HepG2 (cell line): Measurements from ENCODE around the gene SETD1B. TPM values are rescaled to one million over a fixed set of nuclear protein-coding genes. Genes with fewer than 3 reads are reported as not detected.

Source experiments
- ATAC-seq: fragments of 200-7000 bp; cut with Tn5 transposase; 3 replicates; pipeline ENCODE4 v1.9.1; 2020; ENCODE audit warnings: mild to moderate bottlenecking, moderate library complexity
- BruUV-seq: library from RNA; stranded (reverse); fragments of 400-500 nt; replicated peaks from 2 replicates; lab custom pipeline; 2021; lab: Mats Ljungman, UMichigan
- CTCF ChIA-PET: fragments of 300-600 bp; formaldehyde crosslinking; extraction: SDS; loops from one replicate; lab custom pipeline; 2021; ENCODE audit warnings: low total read pairs, inconsistent platforms, low intra/inter-chr PET ratio; lab: Yijun Ruan, JAX
- POLR2A ChIA-PET: fragments of 350-600 bp; sonication (Branson Sonifier 250); formaldehyde crosslinking; loops from one replicate; lab custom pipeline; 2020; ENCODE audit warnings: antibody characterized with exemption, inconsistent platforms; lab: Yijun Ruan, JAX
- DNase-seq: peaks from one replicate; pipeline ENCODE4 v3.0.0-alpha.2; 2015; ENCODE audit warnings: low spot score
- FAIRE-seq: peaks from 3 replicates; lab custom pipeline; 2011; peaks lifted over from hg19 to GRCh38; lab: Jason Lieb, UNC
- H2AFZ ChIP-seq: one replicate; pipeline ENCODE4 v1.6.1; 2011; ENCODE audit warnings: low read length, inconsistent platforms
- H3K27ac ChIP-seq: fragments of 300-600 bp; 3 replicates; pipeline ENCODE4 v1.8.0; 2011; ENCODE audit warnings: mixed run types, mild to moderate bottlenecking, mixed read lengths, low read length, inconsistent platforms; ENCODE audit not compliant: insufficient read depth; ENCODE audit errors: extremely low read length
- H3K27me3 ChIP-seq, 2 experiments: fragments of 200-600 bp in 1 of 2; 2 replicates in 1 of 2; 3 replicates in 1 of 2; pipeline versions ENCODE4 v1.6.0 to v1.8.0; 2011; ENCODE audit warnings: low read length in 2 of 2, mild to moderate bottlenecking in 2 of 2, moderate library complexity in 2 of 2, inconsistent platforms in 1 of 2; ENCODE audit not compliant: insufficient read depth in 2 of 2, control insufficient read depth in 1 of 2
- H3K36me3 ChIP-seq, 2 experiments: fragments of 200-600 bp in 1 of 2; replicated peaks in 1 of 2; 2 replicates in 1 of 2; 3 replicates in 1 of 2; pipeline versions ENCODE4 v1.5.1 to v1.8.0; 2011; ENCODE audit warnings: low read length in 2 of 2, inconsistent platforms in 1 of 2; ENCODE audit not compliant: insufficient read depth in 2 of 2, control insufficient read depth in 1 of 2
- H3K4me1 ChIP-seq: 2 replicates; pipeline ENCODE4 v1.5.1; 2012; ENCODE audit warnings: low read length, inconsistent platforms; ENCODE audit not compliant: insufficient read depth
- H3K4me2 ChIP-seq: 2 replicates; pipeline ENCODE4 v1.6.0; 2011; ENCODE audit warnings: low read depth, low read length, inconsistent platforms
- H3K4me3 ChIP-seq, 3 experiments: fragments of 200-600 bp in 1 of 3; sonication (generic), shearing (Covaris generic) in 1 of 3; replicated peaks in 1 of 3; 2 replicates each; pipeline ENCODE4 v1.5.1; 2011 to 2016; ENCODE audit warnings: low read length in 3 of 3, inconsistent platforms in 2 of 3, low read depth in 2 of 3, mild to moderate bottlenecking in 2 of 3, control low read depth in 1 of 3, mixed read lengths in 1 of 3; ENCODE audit not compliant: insufficient read depth in 1 of 3
- H3K79me2 ChIP-seq: one replicate; pipeline ENCODE4 v1.6.1; 2011; ENCODE audit warnings: low read length, inconsistent platforms; ENCODE audit not compliant: insufficient read depth
- H3K9ac ChIP-seq: 2 replicates; pipeline ENCODE4 v1.6.0; 2011; ENCODE audit warnings: mild to moderate bottlenecking, low read depth, low read length, inconsistent platforms; ENCODE audit not compliant: insufficient read depth
- H3K9me3 ChIP-seq: 2 replicates; pipeline ENCODE4 v1.5.1; 2012; ENCODE audit warnings: mild to moderate bottlenecking, low read length
- H4K20me1 ChIP-seq: 2 replicates; pipeline ENCODE4 v1.6.0; 2011; ENCODE audit warnings: inconsistent platforms, mild to moderate bottlenecking, low read length, moderate library complexity; ENCODE audit not compliant: insufficient read depth
- ARNT ChIP-seq: fragments of 450-650 bp; IDR thresholded peaks from 2 replicates; pipeline ENCODE4 v1.6.1; 2017
- FOSL2 ChIP-seq: sonication (generic); formaldehyde crosslinking; IDR thresholded peaks from 2 replicates; pipeline ENCODE4 v1.4.0; 2020; ENCODE audit warnings: missing genetic modification reagents
- FOXP1 ChIP-seq, 2 experiments: fragments of 450-650 bp in 1 of 2; IDR thresholded peaks; 2 replicates each; pipeline ENCODE4 v1.6.1; 2017 to 2018; ENCODE audit warnings: antibody characterized with exemption in 1 of 2
- MTF2 ChIP-seq: sonication (generic); formaldehyde crosslinking; IDR thresholded peaks from 2 replicates; pipeline ENCODE4 v1.5.0; 2020; ENCODE audit warnings: missing genetic modification reagents, borderline replicate concordance
- NR3C1 ChIP-seq: sonication (generic); formaldehyde crosslinking; IDR thresholded peaks from 2 replicates; pipeline ENCODE4 v1.4.0; 2020; ENCODE audit warnings: missing genetic modification reagents
- PITX1 ChIP-seq: sonication (generic); formaldehyde crosslinking; IDR thresholded peaks from 2 replicates; pipeline ENCODE4 v1.5.1; 2020; ENCODE audit warnings: mild to moderate bottlenecking, missing genetic modification reagents
- POGK ChIP-seq: sonication (generic); formaldehyde crosslinking; conservative IDR thresholded peaks from 2 replicates; pipeline ENCODE4 v1.8.0; 2022; ENCODE audit warnings: mild to moderate bottlenecking, moderate library complexity, missing genetic modification reagents
- REST ChIP-seq, 2 experiments: IDR thresholded peaks; 2 replicates each; pipeline ENCODE4 v1.6.1; 2011 to 2012; ENCODE audit warnings: low read length in 2 of 2, borderline replicate concordance in 1 of 2, low read depth in 1 of 2, mild to moderate bottlenecking in 1 of 2, moderate library complexity in 1 of 2
- ZBTB1 ChIP-seq: sonication (generic); formaldehyde crosslinking; IDR thresholded peaks from 2 replicates; pipeline ENCODE4 v1.4.0; 2020; ENCODE audit warnings: missing genetic modification reagents, borderline replicate concordance
- ZIK1 ChIP-seq: sonication (generic); formaldehyde crosslinking; IDR thresholded peaks from 2 replicates; pipeline ENCODE4 v1.5.0; 2020; ENCODE audit warnings: mild to moderate bottlenecking, low read depth, missing genetic modification reagents, borderline replicate concordance
- ZNF33B ChIP-seq: sonication (generic); formaldehyde crosslinking; IDR thresholded peaks from 2 replicates; pipeline ENCODE4 v1.5.1; 2020; ENCODE audit warnings: mild to moderate bottlenecking, missing genetic modification reagents
- ZNF720 ChIP-seq: sonication (generic); formaldehyde crosslinking; IDR thresholded peaks from 2 replicates; pipeline ENCODE4 v1.4.0; 2020; ENCODE audit warnings: missing genetic modification reagents
- WGBS: methylation state at CpG from one replicate; pipeline ENCODE4 v1.1.6; 2017; ENCODE audit warnings: low lambda C conversion rate; 5-methylcytosine and 5-hydroxymethylcytosine counted together
- in situ Hi-C: cut with HindIII; loops from 2 replicates; pipeline ENCODE4 v1.10.0; 2017; ENCODE audit warnings: low pct_unique_long_range_greater_than_20kb; ENCODE audit not compliant: extremely low pct_ligation_motif_present
- intact Hi-C: fragments of 100-400 bp; cut with micrococcal nuclease; formaldehyde crosslinking; loops from one replicate; pipeline ENCODE4 v1.10.0; 2022; ENCODE audit not compliant: unreplicated experiment
- polyA plus RNA-seq, 8 experiments: library from polyadenylated mRNA; depleted of rRNA in 3 of 8; stranded (reverse) in 7 of 8; unstranded in 1 of 8; fragments of >200 nt; fragmentation: Illumina TruSeq in 4 of 8; extraction: Trizol in 4 of 8; gene quantifications; 2 replicates each; pipeline versions ENCODE4 v1.2.1 to v1.2.3, GENCODE V29; 2011 to 2016; ENCODE audit warnings: low read depth in 4 of 8, missing spikeins in 1 of 8, mixed read lengths in 1 of 8; ENCODE audit not compliant: insufficient read depth in 1 of 8
- total RNA-seq, 5 experiments: library from RNA; depleted of rRNA; stranded (reverse); fragments of >200 nt; fragmentation: Illumina TruSeq; extraction: Trizol; gene quantifications; 2 replicates each; pipeline ENCODE4 v1.2.3, GENCODE V29; 2016; ENCODE audit warnings: low read depth in 1 of 5
- TF ChIP-seq, protein P1 (sequence below): IDR thresholded peaks from 2 replicates; pipeline ENCODE4 v1.6.1; 2012; ENCODE audit warnings: low read depth, low read length, improper control_type of control experiment
- TF ChIP-seq, protein P2 (sequence below): sonication (generic); formaldehyde crosslinking; IDR thresholded peaks from 2 replicates; pipeline ENCODE4 v1.9.0; 2021; ENCODE audit warnings: missing genetic modification reagents, mild to moderate bottlenecking, borderline replicate concordance
- TF ChIP-seq, protein P3 (sequence below): sonication (generic); formaldehyde crosslinking; IDR thresholded peaks from 2 replicates; pipeline ENCODE4 v1.4.0; 2020; ENCODE audit warnings: mild to moderate bottlenecking, missing genetic modification reagents

Gene SETD1B
- total and polyA plus RNA-seq, 2 of the 13 experiments (the other 11 are each of a cell fraction or from before 2014, with no cell fraction given) = 1.1 to 1.4 TPM

DNA sequence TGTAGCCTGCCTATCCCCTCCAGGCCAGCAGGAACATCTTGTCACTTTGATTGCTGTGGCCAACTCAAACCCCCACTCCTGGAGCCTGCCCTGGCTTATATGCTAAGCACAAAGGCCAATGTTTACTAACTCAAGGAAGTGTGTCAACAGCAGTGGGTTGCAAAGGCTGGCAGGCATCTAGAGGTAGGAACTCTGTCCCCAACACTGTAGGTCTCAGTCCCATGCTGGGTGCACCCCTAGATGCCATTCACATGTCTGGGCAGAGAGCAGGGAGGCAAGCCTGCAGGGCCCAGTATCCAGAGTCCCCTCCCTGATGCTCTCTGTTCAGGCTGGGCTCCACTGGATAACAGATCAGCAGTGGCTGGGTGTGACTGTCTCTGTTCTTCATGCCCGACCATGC, 56.4 kb downstream of the SETD1B start:
- peak overlapping the region; percentile 100 for H3K27ac ChIP-seq
- in situ Hi-C loops (no loop called here), intact Hi-C loops (no loop called here)
- peak overlapping the region; percentile 93 for H3K9ac ChIP-seq
- peaks cover 10% of the 10 kb centered on the region for H3K79me2 ChIP-seq
- no peaks in the 10 kb centered on the region for H3K9me3 ChIP-seq
- H3K4me2 ChIP-seq = peak overlapping the region; percentile 98
- WGBS = no CpG with 5 or more reads among the region's 1 CpG
- BruUV-seq = no TSS peak
- H3K4me1 ChIP-seq = peaks cover 76% of the 10 kb centered on the region
- H2AFZ ChIP-seq = no peak overlapping the region
- FAIRE-seq (peak; percentile 86), DNase-seq (peak; percentile 77), ATAC-seq (peak; percentile 44)
- ChIA-PET POLR2A (interaction anchor here (1.3 to 6.4 kb wide), 4 partner anchors 16 to 65 kb away, joined by 5 to 52 read pairs (median 32); partner anchors contain the start of genes PSMD9 and SETD1B), CTCF (no interaction called here)
- H3K36me3 ChIP-seq = no peaks in the 10 kb centered on the region
- H4K20me1 ChIP-seq = no peaks in the 10 kb centered on the region
- no peaks in the 10 kb centered on the region; a peak in 1 of 5 replicates for H3K27me3 ChIP-seq
- H3K4me3 ChIP-seq = peak overlapping the region in 1 of 3 experiments; percentile 78; a peak in 1 of 6 replicates
- TF ChIP-seq ARNT = no peak
- TF ChIP-seq FOXP1 (IDR thresholded peaks at IDR 0.05) = peak; percentile 45; the same call in 1 of the 2 replicates
- TF ChIP-seq FOXP1 (CRISPR knock-in tag; IDR thresholded peaks at IDR 0.05) = peak; percentile 88
- TF ChIP-seq, protein P1, sequence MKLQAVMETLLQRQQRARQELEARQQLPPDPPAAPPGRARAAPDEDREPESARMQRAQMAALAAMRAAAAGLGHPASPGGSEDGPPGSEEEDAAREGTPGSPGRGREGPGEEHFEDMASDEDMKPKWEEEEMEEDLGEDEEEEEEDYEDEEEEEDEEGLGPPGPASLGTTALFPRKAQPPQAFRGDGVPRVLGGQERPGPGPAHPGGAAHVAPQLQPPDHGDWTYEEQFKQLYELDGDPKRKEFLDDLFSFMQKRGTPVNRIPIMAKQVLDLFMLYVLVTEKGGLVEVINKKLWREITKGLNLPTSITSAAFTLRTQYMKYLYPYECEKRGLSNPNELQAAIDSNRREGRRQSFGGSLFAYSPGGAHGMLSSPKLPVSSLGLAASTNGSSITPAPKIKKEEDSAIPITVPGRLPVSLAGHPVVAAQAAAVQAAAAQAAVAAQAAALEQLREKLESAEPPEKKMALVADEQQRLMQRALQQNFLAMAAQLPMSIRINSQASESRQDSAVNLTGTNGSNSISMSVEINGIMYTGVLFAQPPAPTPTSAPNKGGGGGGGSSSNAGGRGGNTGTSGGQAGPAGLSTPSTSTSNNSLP = no peak
- TF ChIP-seq ZBTB1 (CRISPR knock-in tag) = no peak
- 0 out of 2 replicates have a peak, but pooled peaks have one; percentile 19 for TF ChIP-seq POGK (CRISPR knock-in tag)
- no peak for TF ChIP-seq MTF2 (CRISPR knock-in tag)
- TF ChIP-seq ZNF33B (CRISPR knock-in tag) = no peak
- TF ChIP-seq FOSL2 (CRISPR knock-in tag) = peak; percentile 65
- no peak for TF ChIP-seq ZNF720 (CRISPR knock-in tag)
- TF ChIP-seq REST (IDR thresholded peaks at IDR 0.05; ENCODE audit: borderline replicate concordance in 1 of 2, low read depth in 1 of 2, low read length in 2 of 2) = no peak
- TF ChIP-seq, protein P2, sequence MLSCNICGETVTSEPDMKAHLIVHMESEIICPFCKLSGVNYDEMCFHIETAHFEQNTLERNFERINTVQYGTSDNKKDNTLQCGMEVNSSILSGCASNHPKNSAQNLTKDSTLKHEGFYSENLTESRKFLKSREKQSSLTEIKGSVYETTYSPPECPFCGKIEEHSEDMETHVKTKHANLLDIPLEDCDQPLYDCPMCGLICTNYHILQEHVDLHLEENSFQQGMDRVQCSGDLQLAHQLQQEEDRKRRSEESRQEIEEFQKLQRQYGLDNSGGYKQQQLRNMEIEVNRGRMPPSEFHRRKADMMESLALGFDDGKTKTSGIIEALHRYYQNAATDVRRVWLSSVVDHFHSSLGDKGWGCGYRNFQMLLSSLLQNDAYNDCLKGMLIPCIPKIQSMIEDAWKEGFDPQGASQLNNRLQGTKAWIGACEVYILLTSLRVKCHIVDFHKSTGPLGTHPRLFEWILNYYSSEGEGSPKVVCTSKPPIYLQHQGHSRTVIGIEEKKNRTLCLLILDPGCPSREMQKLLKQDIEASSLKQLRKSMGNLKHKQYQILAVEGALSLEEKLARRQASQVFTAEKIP = no peak
- no peak for TF ChIP-seq ZIK1 (CRISPR knock-in tag)
- TF ChIP-seq, protein P3, sequence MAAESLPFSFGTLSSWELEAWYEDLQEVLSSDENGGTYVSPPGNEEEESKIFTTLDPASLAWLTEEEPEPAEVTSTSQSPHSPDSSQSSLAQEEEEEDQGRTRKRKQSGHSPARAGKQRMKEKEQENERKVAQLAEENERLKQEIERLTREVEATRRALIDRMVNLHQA (CRISPR knock-in tag) = no peak
- TF ChIP-seq PITX1 (CRISPR knock-in tag) = peak; percentile 48; the same call in 1 of the 2 replicates
- no peak for TF ChIP-seq NR3C1 (CRISPR knock-in tag)
